ENCODE data around the gene EEF1E1.

EEF1E1 gene

DNA sequence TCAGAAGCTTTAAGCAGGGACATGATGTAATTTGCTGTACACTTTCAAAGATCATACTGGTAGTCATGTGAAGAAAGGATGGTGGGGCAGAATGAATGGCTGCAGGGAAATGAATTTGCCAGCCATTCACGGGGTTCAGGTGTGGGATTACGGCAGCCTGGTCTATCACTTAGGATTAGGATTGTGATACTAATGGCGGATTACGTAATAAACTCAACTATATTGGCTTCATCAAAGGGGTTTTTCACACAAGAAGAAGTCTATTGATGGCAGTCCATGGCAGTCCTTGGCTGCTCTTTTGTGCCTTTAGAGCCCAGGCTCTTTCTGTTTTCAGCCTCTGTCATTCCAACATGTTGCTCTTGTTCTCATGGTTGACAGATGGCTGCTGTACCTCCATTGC, 12.6 kb upstream of the EEF1E1 start:
- H3K4me1 ChIP-seq (ENCODE audit: control insufficient read depth, insufficient read depth, low read length), result no peaks in the 10 kb centered on the region
- no peak overlapping the region for H3K4me3 ChIP-seq (ENCODE audit: low read length in 2 of 2)
- H3K27me3 ChIP-seq (ENCODE audit: control insufficient read depth in 1 of 2, insufficient read depth in 2 of 2, low read length in 2 of 2), result peaks cover 0 to 2% of the 10 kb centered on the region in 2 donors
- H3K27ac ChIP-seq (ENCODE audit: low read length), result no peak overlapping the region
- no peak overlapping the region for H3K9ac ChIP-seq (ENCODE audit: low read length in 2 of 2)
- H3K9me3 ChIP-seq (ENCODE audit: control insufficient read depth in 2 of 2, low read length in 2 of 2), result peaks cover 0 to 8% of the 10 kb centered on the region in 2 donors
- no peaks in the 10 kb centered on the region for H3K36me3 ChIP-seq (ENCODE audit: control insufficient read depth in 2 of 2, insufficient read depth in 2 of 2, low read length in 2 of 2)

- peaks cover 0 to 8% of the 10 kb centered on the region in 2 donors for H3K9me3 ChIP-seq (ENCODE audit: control insufficient read depth in 2 of 2, low read length in 2 of 2)
- H3K9ac ChIP-seq (ENCODE audit: low read length in 2 of 2), result no peak overlapping the region
Observed at GRCh38 chr6:8113131-8113654, 10.8 kb upstream of the EEF1E1 start.

GRCh38 chr6:8110725-8111124, 8.4 kb upstream of the EEF1E1 start:
- Histone ChIP-seq H3K27ac (ENCODE audit: low read length) (no peak overlapping the region), H3K27me3 (ENCODE audit: control insufficient read depth in 1 of 2, insufficient read depth in 2 of 2, low read length in 2 of 2) (peaks cover 0 to 4% of the 10 kb centered on the region in 2 donors), H3K4me3 (ENCODE audit: low read length in 2 of 2) (no peak overlapping the region)

More at GRCh38 chr6:8113131-8113654, 10.8 kb upstream of the EEF1E1 start:
- no peak overlapping the region for H3K4me3 ChIP-seq (ENCODE audit: low read length in 2 of 2)
- no peaks in the 10 kb centered on the region for H3K27me3 ChIP-seq (ENCODE audit: control insufficient read depth in 1 of 2, insufficient read depth in 2 of 2, low read length in 2 of 2)
- no peaks in the 10 kb centered on the region for H3K4me1 ChIP-seq (ENCODE audit: control insufficient read depth, insufficient read depth, low read length)
- no peak overlapping the region for H3K27ac ChIP-seq (ENCODE audit: low read length)
- no peaks in the 10 kb centered on the region for H3K36me3 ChIP-seq (ENCODE audit: control insufficient read depth in 2 of 2, insufficient read depth in 2 of 2, low read length in 2 of 2)

GRCh38 chr6:8110117-8110721, 7.9 kb upstream of the EEF1E1 start:
- Histone ChIP-seq H3K27ac (ENCODE audit: low read length) (no peak overlapping the region), H3K36me3 (ENCODE audit: control insufficient read depth in 2 of 2, insufficient read depth in 2 of 2, low read length in 2 of 2) (no peaks in the 10 kb centered on the region), H3K9me3 (ENCODE audit: control insufficient read depth in 2 of 2, low read length in 2 of 2) (peaks cover 0 to 1% of the 10 kb centered on the region in 2 donors), H3K27me3 (ENCODE audit: control insufficient read depth in 1 of 2, insufficient read depth in 2 of 2, low read length in 2 of 2) (peaks cover 0 to 4% of the 10 kb centered on the region in 2 donors), H3K9ac (ENCODE audit: low read length in 2 of 2) (no peak overlapping the region), H3K4me1 (ENCODE audit: control insufficient read depth, insufficient read depth, low read length) (no peaks in the 10 kb centered on the region), H3K4me3 (ENCODE audit: low read length in 2 of 2) (no peak overlapping the region)

More at GRCh38 chr6:8110725-8111124, 8.4 kb upstream of the EEF1E1 start:
- Histone ChIP-seq H3K4me1 (ENCODE audit: control insufficient read depth, insufficient read depth, low read length) (no peaks in the 10 kb centered on the region), H3K36me3 (ENCODE audit: control insufficient read depth in 2 of 2, insufficient read depth in 2 of 2, low read length in 2 of 2) (no peaks in the 10 kb centered on the region), H3K9me3 (ENCODE audit: control insufficient read depth in 2 of 2, low read length in 2 of 2) (peaks cover 0 to 6% of the 10 kb centered on the region in 2 donors), H3K9ac (ENCODE audit: low read length in 2 of 2) (no peak overlapping the region)

- Histone ChIP-seq H3K36me3 (ENCODE audit: control insufficient read depth in 2 of 2, insufficient read depth in 2 of 2, low read length in 2 of 2) (no peaks in the 10 kb centered on the region), H3K27me3 (ENCODE audit: control insufficient read depth in 1 of 2, insufficient read depth in 2 of 2, low read length in 2 of 2) (peaks cover 0 to 4% of the 10 kb centered on the region in 2 donors), H3K9me3 (ENCODE audit: control insufficient read depth in 2 of 2, low read length in 2 of 2) (no peaks in the 10 kb centered on the region), H3K27ac (ENCODE audit: low read length) (no peak overlapping the region), H3K4me1 (ENCODE audit: control insufficient read depth, insufficient read depth, low read length) (no peaks in the 10 kb centered on the region), H3K9ac (ENCODE audit: low read length in 2 of 2) (no peak overlapping the region), H3K4me3 (ENCODE audit: low read length in 2 of 2) (no peak overlapping the region)
Observed at GRCh38 chr6:8108759-8109539, 6.6 kb upstream of the EEF1E1 start.

- Histone ChIP-seq H3K27me3 (ENCODE audit: control insufficient read depth in 1 of 2, insufficient read depth in 2 of 2, low read length in 2 of 2) (peaks cover 0 to 4% of the 10 kb centered on the region in 2 donors), H3K27ac (ENCODE audit: low read length) (no peak overlapping the region), H3K9ac (ENCODE audit: low read length in 2 of 2) (no peak overlapping the region), H3K36me3 (ENCODE audit: control insufficient read depth in 2 of 2, insufficient read depth in 2 of 2, low read length in 2 of 2) (no peaks in the 10 kb centered on the region), H3K4me3 (ENCODE audit: low read length in 2 of 2) (no peak overlapping the region), H3K9me3 (ENCODE audit: control insufficient read depth in 2 of 2, low read length in 2 of 2) (no peaks in the 10 kb centered on the region), H3K4me1 (ENCODE audit: control insufficient read depth, insufficient read depth, low read length) (no peaks in the 10 kb centered on the region)
Observed at GRCh38 chr6:8108031-8108660, 5.8 kb upstream of the EEF1E1 start.

DNA sequence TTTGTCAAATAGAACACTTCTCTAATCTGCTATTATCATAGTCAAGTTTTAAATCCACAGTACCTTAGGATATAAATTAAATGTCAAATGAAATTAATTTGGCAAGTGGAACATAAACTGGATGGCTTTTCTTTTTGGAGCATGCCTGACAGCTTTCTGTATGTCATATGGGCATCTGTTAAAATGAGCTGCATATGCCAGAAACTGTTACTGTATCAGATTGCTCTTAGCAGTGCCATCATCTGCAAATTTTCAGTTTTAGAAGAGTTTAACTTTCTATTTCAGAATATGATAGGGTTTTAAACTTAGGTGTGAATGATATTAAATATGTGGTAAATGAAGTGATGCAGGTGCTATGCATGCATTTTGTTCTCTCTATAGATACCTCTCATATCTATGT, 3.4 kb upstream of the EEF1E1 start:
- peaks cover 5% of the 10 kb centered on the region for H3K4me1 ChIP-seq (ENCODE audit: control insufficient read depth, insufficient read depth, low read length)
- H3K9me3 ChIP-seq (ENCODE audit: control insufficient read depth in 2 of 2, low read length in 2 of 2), result no peaks in the 10 kb centered on the region
- H3K27me3 ChIP-seq (ENCODE audit: control insufficient read depth in 1 of 2, insufficient read depth in 2 of 2, low read length in 2 of 2), result peaks cover 0 to 4% of the 10 kb centered on the region in 2 donors
- no peaks in the 10 kb centered on the region for H3K36me3 ChIP-seq (ENCODE audit: control insufficient read depth in 2 of 2, insufficient read depth in 2 of 2, low read length in 2 of 2)
- H3K27ac ChIP-seq (ENCODE audit: low read length), result no peak overlapping the region
- H3K9ac ChIP-seq (ENCODE audit: low read length in 2 of 2), result no peak overlapping the region
- no peak overlapping the region for H3K4me3 ChIP-seq (ENCODE audit: low read length in 2 of 2)

GRCh38 chr6:8103726-8104125, 1.4 kb upstream of the EEF1E1 start:
- H3K27ac ChIP-seq (ENCODE audit: low read length), result no peak overlapping the region
- no peaks in the 10 kb centered on the region for H3K9me3 ChIP-seq (ENCODE audit: control insufficient read depth in 2 of 2, low read length in 2 of 2)
- no peaks in the 10 kb centered on the region for H3K36me3 ChIP-seq (ENCODE audit: control insufficient read depth in 2 of 2, insufficient read depth in 2 of 2, low read length in 2 of 2)
- H3K27me3 ChIP-seq (ENCODE audit: control insufficient read depth in 1 of 2, insufficient read depth in 2 of 2, low read length in 2 of 2), result peaks cover 0 to 4% of the 10 kb centered on the region in 2 donors
- no peak overlapping the region for H3K4me3 ChIP-seq (ENCODE audit: low read length in 2 of 2)
- H3K9ac ChIP-seq (ENCODE audit: low read length in 2 of 2), result no peak overlapping the region
- peaks cover 5% of the 10 kb centered on the region for H3K4me1 ChIP-seq (ENCODE audit: control insufficient read depth, insufficient read depth, low read length)

- H3K9me3 ChIP-seq (ENCODE audit: control insufficient read depth in 2 of 2, low read length in 2 of 2), result no peaks in the 10 kb centered on the region
- no peak overlapping the region for H3K9ac ChIP-seq (ENCODE audit: low read length in 2 of 2)
- peaks cover 5% of the 10 kb centered on the region for H3K4me1 ChIP-seq (ENCODE audit: control insufficient read depth, insufficient read depth, low read length)
- no peaks in the 10 kb centered on the region for H3K27me3 ChIP-seq (ENCODE audit: control insufficient read depth in 1 of 2, insufficient read depth in 2 of 2, low read length in 2 of 2)
- peaks cover 5 to 14% of the 10 kb centered on the region in 2 donors for H3K36me3 ChIP-seq (ENCODE audit: control insufficient read depth in 2 of 2, insufficient read depth in 2 of 2, low read length in 2 of 2)
- H3K27ac ChIP-seq (ENCODE audit: low read length), result no peak overlapping the region
- no peak overlapping the region for H3K4me3 ChIP-seq (ENCODE audit: low read length in 2 of 2)
Observed at GRCh38 chr6:8100159-8100854, 2.0 kb downstream of the EEF1E1 start.

DNA sequence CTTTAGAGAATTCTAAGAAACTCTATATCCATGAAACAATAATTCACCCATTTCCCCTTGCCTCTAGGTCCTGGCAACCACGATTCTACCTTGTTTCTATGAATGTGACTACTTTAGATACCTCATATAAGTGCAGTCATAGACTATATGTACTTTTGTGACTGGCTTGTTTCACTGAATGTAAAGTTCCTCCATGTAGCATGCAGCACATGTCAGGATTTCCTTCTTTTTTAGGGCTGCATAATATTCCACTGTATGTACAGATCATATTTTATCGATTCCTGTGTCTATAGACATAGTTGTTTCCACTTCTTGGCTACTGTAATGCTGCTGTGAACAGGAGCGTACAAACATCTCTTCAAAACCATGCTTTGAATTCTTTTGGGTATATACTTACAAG, 11.7 kb downstream of the EEF1E1 start:
- Histone ChIP-seq H3K27ac (ENCODE audit: low read length) (no peak overlapping the region), H3K4me1 (ENCODE audit: control insufficient read depth, insufficient read depth, low read length) (no peaks in the 10 kb centered on the region), H3K9ac (ENCODE audit: low read length in 2 of 2) (no peak overlapping the region), H3K27me3 (ENCODE audit: control insufficient read depth in 1 of 2, insufficient read depth in 2 of 2, low read length in 2 of 2) (no peaks in the 10 kb centered on the region), H3K4me3 (ENCODE audit: low read length in 2 of 2) (no peak overlapping the region), H3K9me3 (ENCODE audit: control insufficient read depth in 2 of 2, low read length in 2 of 2) (no peaks in the 10 kb centered on the region), H3K36me3 (ENCODE audit: control insufficient read depth in 2 of 2, insufficient read depth in 2 of 2, low read length in 2 of 2) (peaks cover 20 to 21% of the 10 kb centered on the region in 2 donors)
